Astrocyte (in vitro differentiated cells and primary cell): ENCODE data around the gene APOC3.

Source experiments
- EZH2 ChIP-seq: IDR thresholded peaks from 2 replicates; pipeline ENCODE4 v1.6.1; 2012; ENCODE audit warnings: mild to moderate bottlenecking, low read length, inconsistent platforms; ENCODE audit not compliant: insufficient read depth
- TF ChIP-seq, protein P1 (sequence below): IDR thresholded peaks from 2 replicates; pipeline ENCODE4 v1.5.1; 2011; ENCODE audit warnings: low read depth, mild to moderate bottlenecking, inconsistent platforms, low read length, moderate library complexity; ENCODE audit not compliant: insufficient read depth

DNA sequence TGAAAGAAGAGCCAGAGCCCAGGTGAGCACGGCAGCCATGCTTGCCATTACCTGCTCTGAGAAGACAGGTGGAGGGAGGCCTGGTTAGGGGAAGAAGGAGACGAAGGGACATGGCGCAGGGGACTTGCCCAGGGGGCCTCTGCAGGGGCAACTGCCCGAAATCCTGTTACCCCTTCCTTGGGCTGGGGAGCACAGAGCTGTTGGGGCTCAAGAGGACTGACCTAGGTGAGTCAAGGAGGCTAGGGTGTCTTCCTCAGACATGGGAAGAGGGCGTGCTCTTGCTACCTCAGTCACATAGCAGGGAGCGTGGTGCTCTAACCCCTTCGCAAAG lies 37.9 kb upstream of the APOC3 start, which contains the start of gene APOA5:
- no peak for TF ChIP-seq EZH2
- TF ChIP-seq, protein P1, sequence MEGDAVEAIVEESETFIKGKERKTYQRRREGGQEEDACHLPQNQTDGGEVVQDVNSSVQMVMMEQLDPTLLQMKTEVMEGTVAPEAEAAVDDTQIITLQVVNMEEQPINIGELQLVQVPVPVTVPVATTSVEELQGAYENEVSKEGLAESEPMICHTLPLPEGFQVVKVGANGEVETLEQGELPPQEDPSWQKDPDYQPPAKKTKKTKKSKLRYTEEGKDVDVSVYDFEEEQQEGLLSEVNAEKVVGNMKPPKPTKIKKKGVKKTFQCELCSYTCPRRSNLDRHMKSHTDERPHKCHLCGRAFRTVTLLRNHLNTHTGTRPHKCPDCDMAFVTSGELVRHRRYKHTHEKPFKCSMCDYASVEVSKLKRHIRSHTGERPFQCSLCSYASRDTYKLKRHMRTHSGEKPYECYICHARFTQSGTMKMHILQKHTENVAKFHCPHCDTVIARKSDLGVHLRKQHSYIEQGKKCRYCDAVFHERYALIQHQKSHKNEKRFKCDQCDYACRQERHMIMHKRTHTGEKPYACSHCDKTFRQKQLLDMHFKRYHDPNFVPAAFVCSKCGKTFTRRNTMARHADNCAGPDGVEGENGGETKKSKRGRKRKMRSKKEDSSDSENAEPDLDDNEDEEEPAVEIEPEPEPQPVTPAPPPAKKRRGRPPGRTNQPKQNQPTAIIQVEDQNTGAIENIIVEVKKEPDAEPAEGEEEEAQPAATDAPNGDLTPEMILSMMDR = no peak
